HepG2 (cell line): ENCODE measurements around the gene ZNF324B. TPM values are rescaled to one million over a fixed set of nuclear protein-coding genes. Genes with fewer than 3 reads are reported as not detected.

ENCODE experiments used
- CREB1 ChIP-seq, 2 experiments: fragments of 450-650 bp in 1 of 2; IDR thresholded peaks; 2 replicates each; pipeline ENCODE4 v1.6.1; 2016 to 2017; ENCODE audit warnings: control low read depth in 1 of 2, mild to moderate bottlenecking in 1 of 2, missing compliant biosample characterization in 1 of 2, missing genetic modification characterization in 1 of 2
- KDM6A ChIP-seq: IDR thresholded peaks from 2 replicates; pipeline ENCODE4 v1.6.1; 2016; ENCODE audit warnings: low read depth
- MBD4 ChIP-seq: IDR thresholded peaks from 2 replicates; pipeline ENCODE4 v1.6.1; 2012; ENCODE audit warnings: low read length, inconsistent platforms, borderline replicate concordance
- RFX1 ChIP-seq: fragments of 450-650 bp; IDR thresholded peaks from 2 replicates; pipeline ENCODE4 v1.6.1; 2017
- SOX6 ChIP-seq, 2 experiments: fragments of 450-650 bp in 1 of 2; sonication (generic) in 1 of 2; formaldehyde crosslinking in 1 of 2; IDR thresholded peaks; 2 replicates each; pipeline versions ENCODE4 v1.4.0 to v1.6.1; 2017 to 2020; ENCODE audit warnings: antibody characterized with exemption in 1 of 2, mild to moderate bottlenecking in 1 of 2, missing genetic modification reagents in 1 of 2
- SPEN ChIP-seq: sonication (generic); formaldehyde crosslinking; IDR thresholded peaks from 2 replicates; pipeline ENCODE4 v1.5.1; 2020; ENCODE audit warnings: low read depth, mild to moderate bottlenecking, missing genetic modification reagents
- SUZ12 ChIP-seq: fragments of 150-350 bp; IDR thresholded peaks from 2 replicates; pipeline ENCODE4 v1.6.1; 2014; ENCODE audit warnings: low read depth, low read length
- ZFP37 ChIP-seq: sonication (generic); formaldehyde crosslinking; IDR thresholded peaks from 2 replicates; pipeline ENCODE4 v1.4.0; 2020; ENCODE audit warnings: missing genetic modification reagents, borderline replicate concordance
- ZFY ChIP-seq: sonication (generic); formaldehyde crosslinking; IDR thresholded peaks from 2 replicates; pipeline ENCODE4 v1.4.0; 2020; ENCODE audit warnings: missing genetic modification reagents
- ZNF160 ChIP-seq: sonication (generic); formaldehyde crosslinking; IDR thresholded peaks from 2 replicates; pipeline ENCODE4 v1.8.0; 2022; ENCODE audit warnings: mild to moderate bottlenecking, inconsistent platforms, missing genetic modification reagents
- ZNF225 ChIP-seq: sonication (generic); formaldehyde crosslinking; IDR thresholded peaks from 2 replicates; pipeline ENCODE4 v1.4.0; 2020; ENCODE audit warnings: mild to moderate bottlenecking, missing genetic modification reagents
- ZNF451 ChIP-seq: sonication (generic); formaldehyde crosslinking; IDR thresholded peaks from 2 replicates; pipeline ENCODE4 v1.5.0; 2020; ENCODE audit warnings: mild to moderate bottlenecking, missing genetic modification reagents
- ZNF564 ChIP-seq: sonication (generic); formaldehyde crosslinking; IDR thresholded peaks from 2 replicates; pipeline ENCODE4 v1.8.1; 2023; ENCODE audit warnings: mild to moderate bottlenecking, missing genetic modification reagents
- ZNF652 ChIP-seq: IDR thresholded peaks from 2 replicates; pipeline ENCODE4 v1.6.1; 2016; ENCODE audit warnings: low read depth, borderline replicate concordance
- ZNF788 ChIP-seq: sonication (generic); formaldehyde crosslinking; IDR thresholded peaks from 2 replicates; pipeline ENCODE4 v1.5.0; 2020; ENCODE audit warnings: mild to moderate bottlenecking, missing genetic modification reagents, borderline replicate concordance
- ZNF816 ChIP-seq: sonication (generic); formaldehyde crosslinking; IDR thresholded peaks from 2 replicates; pipeline ENCODE4 v1.8.0; 2022; ENCODE audit warnings: missing genetic modification reagents, mild to moderate bottlenecking, borderline replicate concordance
- polyA plus RNA-seq, 8 experiments: library from polyadenylated mRNA; depleted of rRNA in 3 of 8; stranded (reverse) in 7 of 8; unstranded in 1 of 8; fragments of >200 nt; fragmentation: Illumina TruSeq in 4 of 8; extraction: Trizol in 4 of 8; gene quantifications; 2 replicates each; pipeline versions ENCODE4 v1.2.1 to v1.2.3, GENCODE V29; 2011 to 2016; ENCODE audit warnings: low read depth in 4 of 8, missing spikeins in 1 of 8, mixed read lengths in 1 of 8; ENCODE audit not compliant: insufficient read depth in 1 of 8
- total RNA-seq, 5 experiments: library from RNA; depleted of rRNA; stranded (reverse); fragments of >200 nt; fragmentation: Illumina TruSeq; extraction: Trizol; gene quantifications; 2 replicates each; pipeline ENCODE4 v1.2.3, GENCODE V29; 2016; ENCODE audit warnings: low read depth in 1 of 5
- TF ChIP-seq, protein P1 (sequence below): sonication (generic); formaldehyde crosslinking; IDR thresholded peaks from 2 replicates; pipeline ENCODE4 v1.4.0; 2020; ENCODE audit warnings: missing genetic modification reagents, borderline replicate concordance
- TF ChIP-seq, protein P2 (sequence below): sonication (generic); formaldehyde crosslinking; IDR thresholded peaks from 2 replicates; pipeline ENCODE4 v1.4.0; 2020; ENCODE audit warnings: missing genetic modification reagents, borderline replicate concordance
- TF ChIP-seq, protein P3 (sequence below): IDR thresholded peaks from 2 replicates; pipeline ENCODE4 v1.6.1; 2018; ENCODE audit warnings: missing genetic modification reagents
- TF ChIP-seq, protein P4 (sequence below): sonication (generic); formaldehyde crosslinking; IDR thresholded peaks from 2 replicates; pipeline ENCODE4 v1.4.0; 2020; ENCODE audit warnings: mild to moderate bottlenecking, missing genetic modification reagents

The ZNF324B gene
- total and polyA plus RNA-seq, 2 of the 13 experiments (the other 11 are each of a cell fraction or from before 2014, with no cell fraction given): 0.53 to 3.0 TPM

DNA sequence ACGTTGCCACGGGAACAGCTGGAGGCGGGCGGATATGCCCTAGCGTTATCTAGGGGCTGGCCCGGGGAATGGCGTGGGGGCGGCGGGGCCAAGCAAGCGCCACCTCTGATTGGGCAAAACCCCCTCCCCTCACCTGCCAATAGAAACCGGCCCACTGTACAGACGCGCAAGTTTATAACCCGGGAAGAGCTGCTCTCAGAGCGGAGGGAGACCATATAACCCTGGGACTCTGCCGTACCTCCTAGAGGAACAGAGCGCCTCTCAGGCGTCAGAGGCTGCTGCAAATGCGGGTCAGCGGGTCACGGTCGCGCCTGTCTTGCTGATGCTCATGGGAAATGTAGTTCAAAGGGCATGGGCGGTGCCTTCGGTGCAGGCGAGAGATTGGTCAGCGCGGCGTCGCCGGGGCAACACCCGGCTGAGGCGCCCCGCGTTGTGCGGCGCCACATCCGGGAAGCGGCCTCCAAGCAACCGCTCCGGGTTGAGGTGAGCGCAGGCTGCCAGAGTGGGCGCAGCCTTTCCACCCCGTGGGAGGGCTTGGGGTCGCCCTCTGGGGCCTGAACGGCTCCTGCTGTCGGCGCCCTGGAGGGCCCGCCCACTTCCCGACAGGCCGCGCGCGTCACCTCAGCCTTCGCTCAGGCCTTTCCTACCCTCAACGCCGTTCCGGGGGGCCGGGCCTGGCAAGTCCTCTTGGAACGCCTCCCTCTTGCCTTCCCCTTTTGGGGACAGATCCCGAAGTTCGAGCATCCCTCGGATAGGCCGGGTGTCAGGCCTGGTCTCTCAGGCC lies 24.5 kb downstream of the ZNF324B start, which contains the start of gene ZNF446 (continued):
- TF ChIP-seq, protein P1, sequence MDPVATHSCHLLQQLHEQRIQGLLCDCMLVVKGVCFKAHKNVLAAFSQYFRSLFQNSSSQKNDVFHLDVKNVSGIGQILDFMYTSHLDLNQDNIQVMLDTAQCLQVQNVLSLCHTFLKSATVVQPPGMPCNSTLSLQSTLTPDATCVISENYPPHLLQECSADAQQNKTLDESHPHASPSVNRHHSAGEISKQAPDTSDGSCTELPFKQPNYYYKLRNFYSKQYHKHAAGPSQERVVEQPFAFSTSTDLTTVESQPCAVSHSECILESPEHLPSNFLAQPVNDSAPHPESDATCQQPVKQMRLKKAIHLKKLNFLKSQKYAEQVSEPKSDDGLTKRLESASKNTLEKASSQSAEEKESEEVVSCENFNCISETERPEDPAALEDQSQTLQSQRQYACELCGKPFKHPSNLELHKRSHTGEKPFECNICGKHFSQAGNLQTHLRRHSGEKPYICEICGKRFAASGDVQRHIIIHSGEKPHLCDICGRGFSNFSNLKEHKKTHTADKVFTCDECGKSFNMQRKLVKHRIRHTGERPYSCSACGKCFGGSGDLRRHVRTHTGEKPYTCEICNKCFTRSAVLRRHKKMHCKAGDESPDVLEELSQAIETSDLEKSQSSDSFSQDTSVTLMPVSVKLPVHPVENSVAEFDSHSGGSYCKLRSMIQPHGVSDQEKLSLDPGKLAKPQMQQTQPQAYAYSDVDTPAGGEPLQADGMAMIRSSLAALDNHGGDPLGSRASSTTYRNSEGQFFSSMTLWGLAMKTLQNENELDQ (CRISPR knock-in tag): no peak
- TF ChIP-seq, protein P2, sequence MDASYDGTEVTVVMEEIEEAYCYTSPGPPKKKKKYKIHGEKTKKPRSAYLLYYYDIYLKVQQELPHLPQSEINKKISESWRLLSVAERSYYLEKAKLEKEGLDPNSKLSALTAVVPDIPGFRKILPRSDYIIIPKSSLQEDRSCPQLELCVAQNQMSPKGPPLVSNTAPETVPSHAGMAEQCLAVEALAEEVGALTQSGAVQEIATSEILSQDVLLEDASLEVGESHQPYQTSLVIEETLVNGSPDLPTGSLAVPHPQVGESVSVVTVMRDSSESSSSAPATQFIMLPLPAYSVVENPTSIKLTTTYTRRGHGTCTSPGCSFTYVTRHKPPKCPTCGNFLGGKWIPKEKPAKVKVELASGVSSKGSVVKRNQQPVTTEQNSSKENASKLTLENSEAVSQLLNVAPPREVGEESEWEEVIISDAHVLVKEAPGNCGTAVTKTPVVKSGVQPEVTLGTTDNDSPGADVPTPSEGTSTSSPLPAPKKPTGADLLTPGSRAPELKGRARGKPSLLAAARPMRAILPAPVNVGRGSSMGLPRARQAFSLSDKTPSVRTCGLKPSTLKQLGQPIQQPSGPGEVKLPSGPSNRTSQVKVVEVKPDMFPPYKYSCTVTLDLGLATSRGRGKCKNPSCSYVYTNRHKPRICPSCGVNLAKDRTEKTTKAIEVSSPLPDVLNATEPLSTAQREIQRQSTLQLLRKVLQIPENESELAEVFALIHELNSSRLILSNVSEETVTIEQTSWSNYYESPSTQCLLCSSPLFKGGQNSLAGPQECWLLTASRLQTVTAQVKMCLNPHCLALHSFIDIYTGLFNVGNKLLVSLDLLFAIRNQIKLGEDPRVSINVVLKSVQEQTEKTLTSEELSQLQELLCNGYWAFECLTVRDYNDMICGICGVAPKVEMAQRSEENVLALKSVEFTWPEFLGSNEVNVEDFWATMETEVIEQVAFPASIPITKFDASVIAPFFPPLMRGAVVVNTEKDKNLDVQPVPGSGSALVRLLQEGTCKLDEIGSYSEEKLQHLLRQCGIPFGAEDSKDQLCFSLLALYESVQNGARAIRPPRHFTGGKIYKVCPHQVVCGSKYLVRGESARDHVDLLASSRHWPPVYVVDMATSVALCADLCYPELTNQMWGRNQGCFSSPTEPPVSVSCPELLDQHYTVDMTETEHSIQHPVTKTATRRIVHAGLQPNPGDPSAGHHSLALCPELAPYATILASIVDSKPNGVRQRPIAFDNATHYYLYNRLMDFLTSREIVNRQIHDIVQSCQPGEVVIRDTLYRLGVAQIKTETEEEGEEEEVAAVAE (CRISPR knock-in tag): peak; percentile 81
- TF ChIP-seq, protein P3, sequence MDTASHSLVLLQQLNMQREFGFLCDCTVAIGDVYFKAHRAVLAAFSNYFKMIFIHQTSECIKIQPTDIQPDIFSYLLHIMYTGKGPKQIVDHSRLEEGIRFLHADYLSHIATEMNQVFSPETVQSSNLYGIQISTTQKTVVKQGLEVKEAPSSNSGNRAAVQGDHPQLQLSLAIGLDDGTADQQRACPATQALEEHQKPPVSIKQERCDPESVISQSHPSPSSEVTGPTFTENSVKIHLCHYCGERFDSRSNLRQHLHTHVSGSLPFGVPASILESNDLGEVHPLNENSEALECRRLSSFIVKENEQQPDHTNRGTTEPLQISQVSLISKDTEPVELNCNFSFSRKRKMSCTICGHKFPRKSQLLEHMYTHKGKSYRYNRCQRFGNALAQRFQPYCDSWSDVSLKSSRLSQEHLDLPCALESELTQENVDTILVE (CRISPR knock-in tag): no peak
- TF ChIP-seq SPEN (peak; percentile 42; the same call in 1 of the 2 replicates), ZNF816 (CRISPR knock-in tag) (peak; percentile 61; the same call in 1 of the 2 replicates), ZFP37 (CRISPR knock-in tag) (no peak; the same call in 1 of the 2 replicates), RFX1 (peak; percentile 96), MBD4 (no peak), ZNF564 (peak; percentile 69; the same call in 1 of the 2 replicates), CREB1 (IDR thresholded peaks at IDR 0.05) (peak; percentile 80), CREB1 (CRISPR knock-in tag; IDR thresholded peaks at IDR 0.05) (peak; percentile 85), ZNF160 (CRISPR knock-in tag) (peak; percentile 56; the same call in 1 of the 2 replicates), SOX6 (IDR thresholded peaks at IDR 0.05) (no peak), SOX6 (CRISPR knock-in tag; IDR thresholded peaks at IDR 0.05) (peak; percentile 60), KDM6A (CRISPR knock-in tag) (no peak), SUZ12 (peak; percentile 49; the same call in 1 of the 2 replicates), ZNF652 (CRISPR knock-in tag) (no peak), ZNF788 (CRISPR knock-in tag) (peak; percentile 74), ZNF451 (CRISPR knock-in tag) (no peak), ZFY (CRISPR knock-in tag) (peak; percentile 93), ZNF225 (CRISPR knock-in tag) (no peak; the same call in 1 of the 2 replicates)
- TF ChIP-seq, protein P4, sequence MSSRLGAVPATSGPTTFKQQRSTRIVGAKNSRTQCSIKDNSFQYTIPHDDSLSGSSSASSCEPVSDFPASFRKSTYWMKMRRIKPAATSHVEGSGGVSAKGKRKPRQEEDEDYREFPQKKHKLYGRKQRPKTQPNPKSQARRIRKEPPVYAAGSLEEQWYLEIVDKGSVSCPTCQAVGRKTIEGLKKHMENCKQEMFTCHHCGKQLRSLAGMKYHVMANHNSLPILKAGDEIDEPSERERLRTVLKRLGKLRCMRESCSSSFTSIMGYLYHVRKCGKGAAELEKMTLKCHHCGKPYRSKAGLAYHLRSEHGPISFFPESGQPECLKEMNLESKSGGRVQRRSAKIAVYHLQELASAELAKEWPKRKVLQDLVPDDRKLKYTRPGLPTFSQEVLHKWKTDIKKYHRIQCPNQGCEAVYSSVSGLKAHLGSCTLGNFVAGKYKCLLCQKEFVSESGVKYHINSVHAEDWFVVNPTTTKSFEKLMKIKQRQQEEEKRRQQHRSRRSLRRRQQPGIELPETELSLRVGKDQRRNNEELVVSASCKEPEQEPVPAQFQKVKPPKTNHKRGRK (CRISPR knock-in tag): no peak
